ENCODE data around the gene TNFRSF1B.

DNA sequence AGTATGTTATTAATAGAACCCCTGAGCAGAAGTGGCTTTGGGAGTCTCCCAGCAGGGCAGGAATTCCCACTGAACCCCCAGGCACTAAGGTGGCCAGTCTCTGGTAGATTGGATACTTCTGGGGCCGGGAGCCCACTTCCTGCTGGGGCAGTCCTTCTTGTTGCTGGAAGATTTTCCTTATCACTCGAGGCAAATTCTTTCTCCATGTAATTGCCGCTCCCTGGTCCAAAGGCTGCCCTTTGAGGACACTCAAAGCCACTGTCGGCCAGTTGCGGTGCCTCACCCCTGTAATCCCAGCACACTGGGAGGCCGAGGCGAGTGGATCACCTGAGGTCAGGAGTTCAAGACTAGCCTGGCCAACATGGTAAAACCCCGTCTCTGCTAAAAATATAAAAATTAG is 22.6 kb upstream of the TNFRSF1B start:
- TF ChIP-seq, protein P1, sequence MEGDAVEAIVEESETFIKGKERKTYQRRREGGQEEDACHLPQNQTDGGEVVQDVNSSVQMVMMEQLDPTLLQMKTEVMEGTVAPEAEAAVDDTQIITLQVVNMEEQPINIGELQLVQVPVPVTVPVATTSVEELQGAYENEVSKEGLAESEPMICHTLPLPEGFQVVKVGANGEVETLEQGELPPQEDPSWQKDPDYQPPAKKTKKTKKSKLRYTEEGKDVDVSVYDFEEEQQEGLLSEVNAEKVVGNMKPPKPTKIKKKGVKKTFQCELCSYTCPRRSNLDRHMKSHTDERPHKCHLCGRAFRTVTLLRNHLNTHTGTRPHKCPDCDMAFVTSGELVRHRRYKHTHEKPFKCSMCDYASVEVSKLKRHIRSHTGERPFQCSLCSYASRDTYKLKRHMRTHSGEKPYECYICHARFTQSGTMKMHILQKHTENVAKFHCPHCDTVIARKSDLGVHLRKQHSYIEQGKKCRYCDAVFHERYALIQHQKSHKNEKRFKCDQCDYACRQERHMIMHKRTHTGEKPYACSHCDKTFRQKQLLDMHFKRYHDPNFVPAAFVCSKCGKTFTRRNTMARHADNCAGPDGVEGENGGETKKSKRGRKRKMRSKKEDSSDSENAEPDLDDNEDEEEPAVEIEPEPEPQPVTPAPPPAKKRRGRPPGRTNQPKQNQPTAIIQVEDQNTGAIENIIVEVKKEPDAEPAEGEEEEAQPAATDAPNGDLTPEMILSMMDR (IDR thresholded peaks at IDR 0.05; ENCODE audit: low read length): no peak
- no peak for TF ChIP-seq EZH2 (optimal IDR thresholded peaks at IDR 0.05; ENCODE audit: low read depth, low read length)
- no peak for TF ChIP-seq EZH2phosphoT487 (IDR thresholded peaks at IDR 0.05; ENCODE audit: low read length)
